ENCODE results near the gene TRHDE. TPM values are rescaled to one million over a fixed set of nuclear protein-coding genes. Genes with fewer than 3 reads are reported as not detected.

TRHDE gene
- total RNA-seq, 1 experiment from 2014 or later: not detected

GRCh38 chr12:72286526-72286925 lies 14.4 kb downstream of the TRHDE start:
- Histone ChIP-seq H3K27me3 (replicated peaks; ENCODE audit: control insufficient read depth, insufficient read depth, low read length) (no peaks in the 10 kb centered on the region), H3K36me3 (ENCODE audit: control insufficient read depth, insufficient read depth, low read length) (no peaks in the 10 kb centered on the region), H3K4me3 (ENCODE audit: low read depth, low read length) (no peak overlapping the region), H3K4me1 (no peaks in the 10 kb centered on the region), H3K9me3 (no peaks in the 10 kb centered on the region)
- H3K27me3 Mint-ChIP-seq (ENCODE audit: insufficient read depth, unreplicated experiment): peaks cover 2% of the 10 kb centered on the region
- BruUV-seq (replicated peaks): no TSS peak
- no peaks in the 10 kb centered on the region for H3K36me3 Mint-ChIP-seq (ENCODE audit: insufficient read depth, unreplicated experiment)
- no peaks in the 10 kb centered on the region for H3K4me1 Mint-ChIP-seq (ENCODE audit: low read depth, unreplicated experiment)
- H3K9me3 Mint-ChIP-seq (ENCODE audit: unreplicated experiment): peaks cover 9% of the 10 kb centered on the region
- no peak overlapping the region for H3K4me3 Mint-ChIP-seq (ENCODE audit: unreplicated experiment)
- no peak overlapping the region for H3K27ac Mint-ChIP-seq (ENCODE audit: unreplicated experiment)
- ChIA-PET CTCF (interaction anchor here (0.6 kb wide), 1 partner anchor 22 kb away, joined by 3 read pairs; no protein-coding TSS in a partner anchor), POLR2A (no interaction called here)
- TF ChIP-seq CTCF (IDR thresholded peaks at IDR 0.05; ENCODE audit: insufficient read depth in 1 of 2, low read depth in 1 of 2, low read length in 1 of 2, severe bottlenecking in 1 of 2, unreplicated experiment in 1 of 2): no peak
- DNase-seq: no peak
- intact Hi-C loops (cut with micrococcal nuclease; ENCODE audit: unreplicated experiment): no loop called here

GRCh38 chr12:72288436-72288835 lies 16.3 kb downstream of the TRHDE start:
- TF ChIP-seq CTCF (IDR thresholded peaks at IDR 0.05; ENCODE audit: insufficient read depth in 1 of 2, low read depth in 1 of 2, low read length in 1 of 2, severe bottlenecking in 1 of 2, unreplicated experiment in 1 of 2): no peak
- Histone ChIP-seq H3K4me1 (no peaks in the 10 kb centered on the region), H3K9me3 (no peaks in the 10 kb centered on the region), H3K4me3 (ENCODE audit: low read depth, low read length) (no peak overlapping the region), H3K36me3 (ENCODE audit: control insufficient read depth, insufficient read depth, low read length) (no peaks in the 10 kb centered on the region), H3K27me3 (replicated peaks; ENCODE audit: control insufficient read depth, insufficient read depth, low read length) (no peaks in the 10 kb centered on the region)
- Mint-ChIP-seq H3K4me3 (ENCODE audit: unreplicated experiment) (no peak overlapping the region), H3K27me3 (ENCODE audit: insufficient read depth, unreplicated experiment) (peaks cover 2% of the 10 kb centered on the region), H3K27ac (ENCODE audit: unreplicated experiment) (no peak overlapping the region), H3K4me1 (ENCODE audit: low read depth, unreplicated experiment) (no peaks in the 10 kb centered on the region), H3K9me3 (ENCODE audit: unreplicated experiment) (peaks cover 9% of the 10 kb centered on the region), H3K36me3 (ENCODE audit: insufficient read depth, unreplicated experiment) (no peaks in the 10 kb centered on the region)
- DNase-seq: no peak
- POLR2A ChIA-PET: no interaction called here
- CTCF ChIA-PET: no interaction called here
- no TSS peak for BruUV-seq (replicated peaks)
- intact Hi-C loops (cut with micrococcal nuclease; ENCODE audit: unreplicated experiment): no loop called here

GRCh38 chr12:72288911-72289310 lies 16.7 kb downstream of the TRHDE start:
- Mint-ChIP-seq H3K36me3 (ENCODE audit: insufficient read depth, unreplicated experiment) (no peaks in the 10 kb centered on the region), H3K4me3 (ENCODE audit: unreplicated experiment) (no peak overlapping the region), H3K27ac (ENCODE audit: unreplicated experiment) (no peak overlapping the region), H3K9me3 (ENCODE audit: unreplicated experiment) (peaks cover 9% of the 10 kb centered on the region), H3K27me3 (ENCODE audit: insufficient read depth, unreplicated experiment) (peaks cover 2% of the 10 kb centered on the region), H3K4me1 (ENCODE audit: low read depth, unreplicated experiment) (no peaks in the 10 kb centered on the region)
- ChIA-PET POLR2A (no interaction called here), CTCF (no interaction called here)
- intact Hi-C loops (cut with micrococcal nuclease; ENCODE audit: unreplicated experiment): no loop called here
- DNase-seq: no peak
- H3K9me3 ChIP-seq: no peaks in the 10 kb centered on the region
- H3K36me3 ChIP-seq (ENCODE audit: control insufficient read depth, insufficient read depth, low read length): no peaks in the 10 kb centered on the region
- no peak for TF ChIP-seq CTCF (IDR thresholded peaks at IDR 0.05; ENCODE audit: insufficient read depth in 1 of 2, low read depth in 1 of 2, low read length in 1 of 2, severe bottlenecking in 1 of 2, unreplicated experiment in 1 of 2)
- BruUV-seq (replicated peaks): no TSS peak
- no peaks in the 10 kb centered on the region for H3K4me1 ChIP-seq
- no peak overlapping the region for H3K4me3 ChIP-seq (ENCODE audit: low read depth, low read length)
- no peaks in the 10 kb centered on the region for H3K27me3 ChIP-seq (replicated peaks; ENCODE audit: control insufficient read depth, insufficient read depth, low read length)

Measured in Caco-2 (cell line).